Panc1 (cell line): ENCODE results near the gene MRPL43.

Source experiments
- POLR2AphosphoS5 ChIP-seq: IDR thresholded peaks from 2 replicates; pipeline ENCODE4 v1.6.1; 2012; ENCODE audit warnings: mild to moderate bottlenecking, low read depth, low read length, moderate library complexity
- REST ChIP-seq, 2 experiments: IDR thresholded peaks; 2 replicates each; pipeline ENCODE4 v1.6.1; 2011 to 2012; ENCODE audit warnings: low read depth in 2 of 2, control low read depth in 1 of 2, low read length in 1 of 2, mild to moderate bottlenecking in 1 of 2, moderate library complexity in 1 of 2; ENCODE audit not compliant: insufficient read depth in 1 of 2
- SIN3A ChIP-seq: IDR thresholded peaks from 2 replicates; pipeline ENCODE4 v1.6.1; 2012; ENCODE audit warnings: low read depth, mild to moderate bottlenecking, low read length, moderate library complexity, borderline replicate concordance; ENCODE audit not compliant: insufficient read depth
- TCF7L2 ChIP-seq: IDR thresholded peaks from 2 replicates; pipeline ENCODE4 v1.6.1; 2011; ENCODE audit warnings: mild to moderate bottlenecking, low read depth, low read length, inconsistent platforms
- TF ChIP-seq, protein P1 (sequence below): fragments of 450-650 bp; IDR thresholded peaks from 2 replicates; pipeline ENCODE4 v1.5.1; 2017; ENCODE audit warnings: mild to moderate bottlenecking

GRCh38 chr10:101012525-101013364, 25.4 kb upstream of the MRPL43 start:
- TF ChIP-seq, protein P1, sequence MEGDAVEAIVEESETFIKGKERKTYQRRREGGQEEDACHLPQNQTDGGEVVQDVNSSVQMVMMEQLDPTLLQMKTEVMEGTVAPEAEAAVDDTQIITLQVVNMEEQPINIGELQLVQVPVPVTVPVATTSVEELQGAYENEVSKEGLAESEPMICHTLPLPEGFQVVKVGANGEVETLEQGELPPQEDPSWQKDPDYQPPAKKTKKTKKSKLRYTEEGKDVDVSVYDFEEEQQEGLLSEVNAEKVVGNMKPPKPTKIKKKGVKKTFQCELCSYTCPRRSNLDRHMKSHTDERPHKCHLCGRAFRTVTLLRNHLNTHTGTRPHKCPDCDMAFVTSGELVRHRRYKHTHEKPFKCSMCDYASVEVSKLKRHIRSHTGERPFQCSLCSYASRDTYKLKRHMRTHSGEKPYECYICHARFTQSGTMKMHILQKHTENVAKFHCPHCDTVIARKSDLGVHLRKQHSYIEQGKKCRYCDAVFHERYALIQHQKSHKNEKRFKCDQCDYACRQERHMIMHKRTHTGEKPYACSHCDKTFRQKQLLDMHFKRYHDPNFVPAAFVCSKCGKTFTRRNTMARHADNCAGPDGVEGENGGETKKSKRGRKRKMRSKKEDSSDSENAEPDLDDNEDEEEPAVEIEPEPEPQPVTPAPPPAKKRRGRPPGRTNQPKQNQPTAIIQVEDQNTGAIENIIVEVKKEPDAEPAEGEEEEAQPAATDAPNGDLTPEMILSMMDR: peak; percentile 97
- TF ChIP-seq POLR2AphosphoS5 (no peak), SIN3A (no peak), TCF7L2 (no peak), REST (IDR thresholded peaks at IDR 0.05; ENCODE audit: insufficient read depth in 1 of 2, low read depth in 2 of 2, low read length in 1 of 2) (no peak)
